Tibial artery (tissue), 4 donors: ENCODE data around the gene ALDH1L1.

ENCODE experiments used
- DNase-seq, 2 donors: peaks; one replicate each; pipeline ENCODE4 v3.0.0-alpha.2; 2019
- H3K27ac ChIP-seq, 2 donors: fragments of 200-600 bp; sonication (generic) in 1 of 2; 1 replicate in 1 of 2; 2 replicates in 1 of 2; pipeline ENCODE4 v1.5.1; 2018 to 2019; ENCODE audit warnings: mild to moderate bottlenecking in 1 of 2
- H3K27me3 ChIP-seq, 2 donors: fragments of 200-600 bp; sonication (generic) in 1 of 2; one replicate each; pipeline versions ENCODE4 v1.5.1 to v1.6.0; 2016 to 2019
- H3K36me3 ChIP-seq, 3 donors: fragments of 200-600 bp; sonication (generic) in 2 of 3; one replicate each; pipeline ENCODE4 v1.5.1; 2016 to 2019; ENCODE audit warnings: mild to moderate bottlenecking in 2 of 3
- H3K4me1 ChIP-seq, 4 donors: fragments of 200-600 bp; sonication (generic) in 2 of 4; 1 replicate in 3 of 4; 2 replicates in 1 of 4; pipeline ENCODE4 v1.5.1; 2016 to 2019
- H3K4me3 ChIP-seq, 2 donors: fragments of 200-600 bp; sonication (generic) in 1 of 2; 1 replicate in 1 of 2; 2 replicates in 1 of 2; pipeline ENCODE4 v1.5.1; 2018 to 2019; ENCODE audit warnings: mild to moderate bottlenecking in 2 of 2
- H3K9me3 ChIP-seq, 3 donors: fragments of 200-600 bp; sonication (generic) in 1 of 3; one replicate each; pipeline ENCODE4 v1.5.1; 2016 to 2019
- intact Hi-C: fragments of 100-400 bp; cut with DNase I; formaldehyde crosslinking; loops from one replicate; pipeline ENCODE4 v1.15.0; 2023; ENCODE audit warnings: low total_unique reads
- TF ChIP-seq, protein P1 (sequence below), 2 experiments: fragments of 200-600 bp in 1 of 2; fragments of 450-650 bp in 1 of 2; IDR thresholded peaks; one replicate each; pipeline ENCODE4 v1.5.1; 2017 to 2019; ENCODE audit warnings: antibody characterized with exemption in 2 of 2, mild to moderate bottlenecking in 1 of 2, moderate library complexity in 1 of 2

Gene ALDH1L1

DNA sequence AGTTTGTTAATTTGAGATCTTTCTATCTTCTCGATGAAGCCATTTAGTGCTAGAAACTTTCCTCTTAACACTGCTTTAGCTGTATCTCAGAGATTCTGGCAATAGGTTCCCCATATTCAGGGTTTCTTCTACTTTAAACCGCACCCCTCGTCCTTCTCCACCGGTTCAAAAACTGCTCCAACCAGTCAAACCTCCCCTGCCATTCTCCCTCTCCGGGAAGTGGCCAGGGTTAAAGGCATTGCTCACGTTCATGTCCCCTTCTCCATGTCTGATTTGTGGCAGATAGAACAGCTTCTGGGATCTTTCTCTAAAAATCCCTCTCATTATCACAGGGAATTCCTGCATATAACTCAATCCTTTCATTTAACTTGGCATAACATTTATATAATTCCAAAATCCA is 14.4 kb downstream of the ALDH1L1 start:
- H3K27ac ChIP-seq, result no peak overlapping the region
- H3K4me1 ChIP-seq, result no peaks in the 10 kb centered on the region
- no peaks in the 10 kb centered on the region for H3K36me3 ChIP-seq
- intact Hi-C loops, result no loop called here
- TF ChIP-seq, protein P1, sequence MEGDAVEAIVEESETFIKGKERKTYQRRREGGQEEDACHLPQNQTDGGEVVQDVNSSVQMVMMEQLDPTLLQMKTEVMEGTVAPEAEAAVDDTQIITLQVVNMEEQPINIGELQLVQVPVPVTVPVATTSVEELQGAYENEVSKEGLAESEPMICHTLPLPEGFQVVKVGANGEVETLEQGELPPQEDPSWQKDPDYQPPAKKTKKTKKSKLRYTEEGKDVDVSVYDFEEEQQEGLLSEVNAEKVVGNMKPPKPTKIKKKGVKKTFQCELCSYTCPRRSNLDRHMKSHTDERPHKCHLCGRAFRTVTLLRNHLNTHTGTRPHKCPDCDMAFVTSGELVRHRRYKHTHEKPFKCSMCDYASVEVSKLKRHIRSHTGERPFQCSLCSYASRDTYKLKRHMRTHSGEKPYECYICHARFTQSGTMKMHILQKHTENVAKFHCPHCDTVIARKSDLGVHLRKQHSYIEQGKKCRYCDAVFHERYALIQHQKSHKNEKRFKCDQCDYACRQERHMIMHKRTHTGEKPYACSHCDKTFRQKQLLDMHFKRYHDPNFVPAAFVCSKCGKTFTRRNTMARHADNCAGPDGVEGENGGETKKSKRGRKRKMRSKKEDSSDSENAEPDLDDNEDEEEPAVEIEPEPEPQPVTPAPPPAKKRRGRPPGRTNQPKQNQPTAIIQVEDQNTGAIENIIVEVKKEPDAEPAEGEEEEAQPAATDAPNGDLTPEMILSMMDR (IDR thresholded peaks at IDR 0.05), result no peak
- no peak for DNase-seq
- H3K27me3 ChIP-seq, result peaks cover 0 to 7% of the 10 kb centered on the region in 2 donors
- H3K9me3 ChIP-seq, result no peaks in the 10 kb centered on the region
- H3K4me3 ChIP-seq, result no peak overlapping the region

DNA sequence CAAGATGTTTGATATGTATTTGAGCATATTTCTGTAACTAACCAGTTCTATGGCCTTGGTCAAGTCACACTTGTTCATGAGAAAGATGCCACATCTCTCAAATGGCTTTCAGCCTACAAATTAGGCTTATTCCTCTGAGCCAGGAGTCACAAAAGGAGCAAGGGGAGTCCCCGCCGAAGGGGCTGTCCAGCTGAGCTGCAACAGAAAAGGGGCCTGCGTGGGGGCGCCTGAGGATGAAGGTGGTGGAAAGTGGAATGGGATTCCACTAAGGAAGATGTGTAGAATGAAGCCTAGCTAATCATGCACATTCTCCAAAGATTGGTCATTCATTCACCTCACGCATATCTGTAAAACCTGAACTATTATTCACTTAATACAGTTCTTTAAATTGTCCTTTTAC is 19.1 kb downstream of the ALDH1L1 start:
- H3K4me3 ChIP-seq, result no peak overlapping the region
- peaks cover 0 to 5% of the 10 kb centered on the region in 2 donors for H3K27me3 ChIP-seq
- no peaks in the 10 kb centered on the region for H3K4me1 ChIP-seq
- no peak overlapping the region for H3K27ac ChIP-seq
- TF ChIP-seq, protein P1 (IDR thresholded peaks at IDR 0.05), result no peak
- intact Hi-C loops, result no loop called here
- DNase-seq, result no peak
- no peaks in the 10 kb centered on the region for H3K9me3 ChIP-seq
- H3K36me3 ChIP-seq, result peaks cover 0 to 20% (median 0%) of the 10 kb centered on the region in 3 donors

DNA sequence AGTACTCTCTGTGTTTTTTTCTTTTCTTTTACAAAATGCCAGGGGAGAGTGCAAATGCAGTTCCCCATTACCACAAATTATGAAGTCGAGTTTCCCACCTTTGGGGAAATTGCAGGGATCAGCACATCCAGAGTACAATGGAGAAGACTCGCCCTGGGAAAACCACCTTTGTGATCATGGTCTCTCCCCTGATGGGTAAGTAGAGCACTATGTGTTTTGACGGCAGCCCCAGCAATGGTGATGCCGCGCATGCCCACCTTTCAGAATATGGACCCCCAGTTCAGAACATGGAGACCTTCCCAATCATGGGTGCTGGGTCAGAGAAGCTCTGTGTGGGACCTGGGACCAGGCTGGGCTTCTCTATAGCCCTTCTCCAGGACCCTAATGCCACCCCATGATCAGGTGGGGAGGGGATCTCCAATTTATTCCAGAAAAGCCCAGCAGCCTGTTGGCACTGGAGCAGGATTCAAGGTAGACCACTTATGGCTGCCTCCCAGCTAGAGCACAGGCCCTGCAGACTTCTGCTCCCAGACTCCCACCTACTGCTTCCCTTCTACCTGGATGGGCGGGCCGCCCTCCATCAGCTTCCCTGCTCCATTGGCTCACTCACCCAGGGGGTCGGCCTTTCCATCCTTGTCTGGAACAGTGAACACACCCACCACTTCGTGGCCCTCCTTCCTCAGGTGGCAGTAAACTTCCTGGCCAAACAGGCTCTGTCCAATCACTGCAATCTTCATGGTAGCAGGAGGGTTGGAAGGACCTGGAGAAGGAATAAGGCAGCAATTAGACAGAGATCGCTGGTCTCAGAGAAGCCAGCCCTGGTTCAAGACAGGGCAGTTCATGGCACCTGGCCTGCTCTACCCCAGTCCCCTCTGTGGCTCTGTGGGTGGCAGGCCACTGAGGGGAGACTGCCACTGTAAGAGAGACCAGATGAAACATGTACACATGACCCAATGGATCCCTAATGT is 19.9 kb downstream of the ALDH1L1 start:
- H3K36me3 ChIP-seq, result peaks cover 0 to 26% (median 0%) of the 10 kb centered on the region in 3 donors
- intact Hi-C loops, result no loop called here
- DNase-seq, result no peak
- no peaks in the 10 kb centered on the region for H3K4me1 ChIP-seq
- H3K27me3 ChIP-seq, result no peaks in the 10 kb centered on the region
- no peak overlapping the region for H3K27ac ChIP-seq
- H3K4me3 ChIP-seq, result no peak overlapping the region
- TF ChIP-seq, protein P1 (IDR thresholded peaks at IDR 0.05), result no peak
- H3K9me3 ChIP-seq, result no peaks in the 10 kb centered on the region

DNA sequence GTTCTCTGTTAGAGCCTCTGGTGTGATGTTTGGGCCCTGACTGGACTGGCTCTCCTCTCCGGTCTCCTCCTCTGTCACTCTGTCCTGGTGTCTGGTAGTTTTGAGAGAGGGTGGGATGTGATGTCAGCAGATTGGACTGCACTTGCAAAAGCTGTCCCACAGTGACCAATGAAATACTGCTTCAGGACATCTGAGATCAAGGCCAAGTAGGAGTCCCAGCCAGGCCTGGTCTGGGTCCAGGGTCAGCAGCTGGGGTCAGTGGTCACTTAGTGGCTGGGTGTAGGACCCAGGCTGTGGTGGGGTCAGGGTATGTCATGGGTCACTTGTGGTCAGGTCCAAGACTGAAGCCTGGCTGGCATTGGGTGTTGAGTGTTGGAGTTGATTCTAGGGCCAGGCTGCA is 20.9 kb downstream of the ALDH1L1 start:
- DNase-seq, result no peak
- peaks cover 0 to 34% (median 0%) of the 10 kb centered on the region in 3 donors for H3K36me3 ChIP-seq
- H3K27ac ChIP-seq, result no peak overlapping the region
- no peaks in the 10 kb centered on the region for H3K4me1 ChIP-seq
- TF ChIP-seq, protein P1 (IDR thresholded peaks at IDR 0.05), result no peak
- H3K4me3 ChIP-seq, result no peak overlapping the region
- H3K27me3 ChIP-seq, result no peaks in the 10 kb centered on the region
- intact Hi-C loops, result no loop called here
- no peaks in the 10 kb centered on the region for H3K9me3 ChIP-seq

DNA sequence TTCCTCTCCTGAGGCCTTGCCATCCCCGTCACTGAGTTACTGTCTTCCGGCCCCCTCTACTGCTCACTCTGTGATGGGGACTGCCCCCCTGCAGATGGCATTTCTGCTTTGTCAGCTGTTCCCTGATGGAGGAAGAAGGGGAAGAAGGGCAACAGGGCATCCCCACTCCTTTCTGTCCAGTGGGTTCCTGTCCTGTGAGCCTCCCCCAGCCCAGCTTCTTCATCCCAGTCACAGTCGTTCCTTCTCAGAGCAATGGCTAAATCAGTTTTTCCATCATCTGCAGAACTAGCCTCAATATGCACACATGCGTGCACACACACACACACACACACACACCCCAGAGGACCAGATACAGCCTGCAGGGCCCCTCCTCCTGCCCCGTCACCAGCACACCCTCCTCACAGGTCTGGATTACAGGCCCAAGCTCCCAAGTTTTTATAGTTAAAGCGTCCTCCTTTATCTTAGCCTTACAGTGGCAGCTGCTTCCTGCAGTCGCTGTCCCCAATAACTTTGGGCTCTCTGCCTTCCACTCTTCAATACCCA is 21.4 kb downstream of the ALDH1L1 start:
- no peak for DNase-seq
- Histone ChIP-seq H3K27me3 (no peaks in the 10 kb centered on the region), H3K27ac (no peak overlapping the region), H3K36me3 (peaks cover 0 to 39% (median 0%) of the 10 kb centered on the region in 3 donors), H3K4me1 (no peaks in the 10 kb centered on the region), H3K9me3 (no peaks in the 10 kb centered on the region), H3K4me3 (no peak overlapping the region)
- intact Hi-C loops, result no loop called here
- TF ChIP-seq, protein P1 (IDR thresholded peaks at IDR 0.05), result no peak
